ENCODE results near the gene PASD1. TPM values are rescaled to one million over a fixed set of nuclear protein-coding genes. Genes with fewer than 3 reads are reported as not detected.

Gene PASD1, protein sequence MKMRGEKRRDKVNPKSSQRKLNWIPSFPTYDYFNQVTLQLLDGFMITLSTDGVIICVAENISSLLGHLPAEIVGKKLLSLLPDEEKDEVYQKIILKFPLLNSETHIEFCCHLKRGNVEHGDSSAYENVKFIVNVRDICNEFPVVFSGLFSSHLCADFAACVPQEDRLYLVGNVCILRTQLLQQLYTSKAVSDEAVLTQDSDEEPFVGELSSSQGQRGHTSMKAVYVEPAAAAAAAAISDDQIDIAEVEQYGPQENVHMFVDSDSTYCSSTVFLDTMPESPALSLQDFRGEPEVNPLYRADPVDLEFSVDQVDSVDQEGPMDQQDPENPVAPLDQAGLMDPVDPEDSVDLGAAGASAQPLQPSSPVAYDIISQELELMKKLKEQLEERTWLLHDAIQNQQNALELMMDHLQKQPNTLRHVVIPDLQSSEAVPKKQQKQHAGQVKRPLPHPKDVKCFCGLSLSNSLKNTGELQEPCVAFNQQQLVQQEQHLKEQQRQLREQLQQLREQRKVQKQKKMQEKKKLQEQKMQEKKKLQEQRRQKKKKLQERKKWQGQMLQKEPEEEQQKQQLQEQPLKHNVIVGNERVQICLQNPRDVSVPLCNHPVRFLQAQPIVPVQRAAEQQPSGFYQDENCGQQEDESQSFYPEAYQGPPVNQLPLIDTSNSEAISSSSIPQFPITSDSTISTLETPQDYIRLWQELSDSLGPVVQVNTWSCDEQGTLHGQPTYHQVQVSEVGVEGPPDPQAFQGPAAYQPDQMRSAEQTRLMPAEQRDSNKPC
- total RNA-seq (ENCODE audit: low replicate concordance): not detected in 2 replicates

DNA sequence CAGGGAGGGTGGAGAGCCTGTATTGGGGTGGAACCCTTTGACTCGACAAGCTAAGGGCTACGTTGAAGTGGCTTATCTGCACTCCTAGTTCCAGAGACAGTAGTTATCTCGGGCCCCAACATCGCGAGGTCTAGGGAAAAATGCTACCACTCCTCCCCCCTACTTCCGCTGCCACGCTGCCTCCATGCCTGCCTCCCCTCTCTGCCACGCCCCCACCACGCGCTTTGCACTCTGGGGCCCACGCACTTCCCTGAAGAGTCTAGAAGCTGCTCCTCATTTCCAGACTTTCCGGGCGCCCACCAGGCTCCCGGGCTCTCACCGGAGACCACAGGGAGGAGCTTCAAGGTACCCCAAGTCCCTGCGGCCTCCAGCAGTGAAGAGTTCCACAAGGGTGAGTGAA, at the start of gene PASD1:
Gene PASD1, plus strand, starts transcription at position 227 of the 400 bp plus-strand sequence. CDS start 37,879 bp downstream, outside the sequence.
- Mint-ChIP-seq H3K36me3 (no peaks in the 10 kb centered on the region), H3K9me3 (peaks cover 20% of the 10 kb centered on the region), H3K4me3 (no peak within 1 kb of the TSS), H3K27ac (no peak within 1 kb of the TSS), H3K27me3 (ENCODE audit: insufficient read depth, low read depth) (peaks cover 3% of the 10 kb centered on the region), H3K4me1 (no peaks in the 10 kb centered on the region)
- TF ChIP-seq EZH2 (IDR thresholded peaks at IDR 0.05) (no peak), EZH2phosphoT487 (IDR thresholded peaks at IDR 0.05) (no peak)
- TF ChIP-seq, protein P1, sequence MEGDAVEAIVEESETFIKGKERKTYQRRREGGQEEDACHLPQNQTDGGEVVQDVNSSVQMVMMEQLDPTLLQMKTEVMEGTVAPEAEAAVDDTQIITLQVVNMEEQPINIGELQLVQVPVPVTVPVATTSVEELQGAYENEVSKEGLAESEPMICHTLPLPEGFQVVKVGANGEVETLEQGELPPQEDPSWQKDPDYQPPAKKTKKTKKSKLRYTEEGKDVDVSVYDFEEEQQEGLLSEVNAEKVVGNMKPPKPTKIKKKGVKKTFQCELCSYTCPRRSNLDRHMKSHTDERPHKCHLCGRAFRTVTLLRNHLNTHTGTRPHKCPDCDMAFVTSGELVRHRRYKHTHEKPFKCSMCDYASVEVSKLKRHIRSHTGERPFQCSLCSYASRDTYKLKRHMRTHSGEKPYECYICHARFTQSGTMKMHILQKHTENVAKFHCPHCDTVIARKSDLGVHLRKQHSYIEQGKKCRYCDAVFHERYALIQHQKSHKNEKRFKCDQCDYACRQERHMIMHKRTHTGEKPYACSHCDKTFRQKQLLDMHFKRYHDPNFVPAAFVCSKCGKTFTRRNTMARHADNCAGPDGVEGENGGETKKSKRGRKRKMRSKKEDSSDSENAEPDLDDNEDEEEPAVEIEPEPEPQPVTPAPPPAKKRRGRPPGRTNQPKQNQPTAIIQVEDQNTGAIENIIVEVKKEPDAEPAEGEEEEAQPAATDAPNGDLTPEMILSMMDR (IDR thresholded peaks at IDR 0.05): no peak
- no peaks in the 10 kb centered on the region for H4K20me1 ChIP-seq (ENCODE audit: low read depth)
- H3K27me3 ChIP-seq: no peaks in the 10 kb centered on the region
- DNase-seq (ENCODE audit: low spot score): no peak
- no peaks in the 10 kb centered on the region for H3F3A ChIP-seq (ENCODE audit: low read depth)
- H3K36me3 ChIP-seq: no peaks in the 10 kb centered on the region
- no peak within 1 kb of the TSS for H3K4me2 ChIP-seq
- H3K79me2 ChIP-seq (ENCODE audit: low read depth): no peaks in the 10 kb centered on the region
- H3K9me3 ChIP-seq (ENCODE audit: low read depth): no peaks in the 10 kb centered on the region
- no peaks in the 10 kb centered on the region for H3K4me1 ChIP-seq
- H3K4me3 ChIP-seq: no peak within 1 kb of the TSS
- no peak within 1 kb of the TSS for H3K27ac ChIP-seq
- H2AFZ ChIP-seq (replicated peaks): no peak within 1 kb of the TSS
- H3K9ac ChIP-seq: no peak within 1 kb of the TSS

DNA sequence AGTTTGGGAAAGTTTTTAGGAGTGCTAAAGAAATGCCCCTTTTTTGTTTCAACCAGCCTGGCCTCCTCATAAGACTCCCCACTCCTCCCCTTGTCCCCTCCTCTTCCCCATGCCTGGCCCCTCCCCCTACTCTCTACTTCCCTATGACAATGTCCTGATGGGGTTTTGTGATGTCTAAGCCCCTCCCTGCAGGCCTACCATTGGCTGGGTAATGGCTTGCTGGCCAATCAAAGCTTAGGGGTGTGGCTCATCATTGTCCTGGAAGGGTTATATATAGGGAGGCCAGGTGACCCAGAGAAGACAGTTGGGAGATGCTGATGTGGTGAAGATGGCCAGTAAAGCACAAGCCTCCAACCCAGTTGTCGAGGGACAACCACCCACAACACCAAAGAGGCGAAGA, 48.2 kb upstream of the PASD1 start:
- Histone ChIP-seq H3K4me2 (no peak overlapping the region), H3K79me2 (ENCODE audit: low read depth) (no peaks in the 10 kb centered on the region), H4K20me1 (ENCODE audit: low read depth) (no peaks in the 10 kb centered on the region), H3K36me3 (no peaks in the 10 kb centered on the region), H3K27me3 (no peaks in the 10 kb centered on the region), H2AFZ (replicated peaks) (no peak overlapping the region), H3F3A (ENCODE audit: low read depth) (no peaks in the 10 kb centered on the region), H3K4me3 (no peak overlapping the region), H3K27ac (no peak overlapping the region), H3K9me3 (ENCODE audit: low read depth) (peaks cover 7% of the 10 kb centered on the region), H3K4me1 (no peaks in the 10 kb centered on the region), H3K9ac (no peak overlapping the region)
- TF ChIP-seq EZH2phosphoT487 (IDR thresholded peaks at IDR 0.05): no peak
- TF ChIP-seq EZH2 (IDR thresholded peaks at IDR 0.05): no peak
- TF ChIP-seq, protein P1 (IDR thresholded peaks at IDR 0.05): no peak
- H3K9me3 Mint-ChIP-seq: peaks cover 18% of the 10 kb centered on the region
- H3K27me3 Mint-ChIP-seq (ENCODE audit: insufficient read depth, low read depth): no peaks in the 10 kb centered on the region
- H3K4me3 Mint-ChIP-seq: no peak overlapping the region
- peaks cover 6% of the 10 kb centered on the region for H3K4me1 Mint-ChIP-seq
- DNase-seq (ENCODE audit: low spot score): no peak
- H3K27ac Mint-ChIP-seq: no peak overlapping the region
- H3K36me3 Mint-ChIP-seq: no peaks in the 10 kb centered on the region

DNA sequence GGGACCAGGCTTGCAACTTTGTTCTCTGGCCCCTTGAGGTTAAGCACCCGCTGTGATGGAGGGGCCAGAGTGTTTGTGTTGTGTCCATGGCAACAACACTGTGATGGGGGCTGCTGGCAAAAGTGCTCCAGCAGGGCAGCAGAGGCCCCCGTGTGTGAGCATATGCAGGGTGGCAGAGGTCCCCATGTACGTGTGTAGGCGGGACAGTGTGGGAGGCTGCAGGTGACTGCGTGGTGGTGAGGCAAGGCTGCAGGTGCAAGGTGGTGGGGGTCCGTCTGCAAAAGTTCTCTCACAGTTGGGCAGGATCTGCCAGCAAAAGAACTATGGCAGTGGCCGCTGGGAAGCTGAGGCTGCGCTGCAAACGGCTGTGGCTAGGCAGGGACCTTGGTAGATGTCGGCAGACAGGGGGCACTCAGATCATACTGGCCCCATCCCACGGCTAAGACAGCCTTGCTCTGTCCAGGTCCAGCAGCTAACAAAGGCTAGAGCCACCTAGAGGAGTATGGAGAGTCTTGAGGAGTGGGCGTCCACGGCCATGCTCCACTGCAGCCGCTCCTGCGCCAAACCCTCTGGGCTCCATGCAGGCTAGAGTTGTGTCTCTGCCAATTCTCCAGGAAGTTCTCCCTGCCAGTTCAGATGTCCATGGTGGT, 46.8 kb upstream of the PASD1 start:
- DNase-seq (ENCODE audit: low spot score): no peak
- TF ChIP-seq EZH2phosphoT487 (IDR thresholded peaks at IDR 0.05) (no peak), EZH2 (IDR thresholded peaks at IDR 0.05) (no peak)
- TF ChIP-seq, protein P1 (IDR thresholded peaks at IDR 0.05): no peak
- H3K27me3 Mint-ChIP-seq (ENCODE audit: insufficient read depth, low read depth): no peaks in the 10 kb centered on the region
- H3K27ac Mint-ChIP-seq: no peak overlapping the region
- H3K36me3 Mint-ChIP-seq: no peaks in the 10 kb centered on the region
- Histone ChIP-seq H3K9ac (no peak overlapping the region), H3K36me3 (no peaks in the 10 kb centered on the region), H3K79me2 (ENCODE audit: low read depth) (no peaks in the 10 kb centered on the region), H4K20me1 (ENCODE audit: low read depth) (no peaks in the 10 kb centered on the region), H3K27ac (no peak overlapping the region), H3K9me3 (ENCODE audit: low read depth) (peaks cover 7% of the 10 kb centered on the region), H3K27me3 (no peaks in the 10 kb centered on the region), H3K4me1 (no peaks in the 10 kb centered on the region), H2AFZ (replicated peaks) (no peak overlapping the region), H3K4me2 (no peak overlapping the region), H3K4me3 (no peak overlapping the region), H3F3A (ENCODE audit: low read depth) (no peaks in the 10 kb centered on the region)
- no peak overlapping the region for H3K4me3 Mint-ChIP-seq
- H3K4me1 Mint-ChIP-seq: peaks cover 6% of the 10 kb centered on the region
- H3K9me3 Mint-ChIP-seq: peaks cover 16% of the 10 kb centered on the region

Measured in neural progenitor cell (in vitro differentiated cells).